Stimulated activated CD8-positive, alpha-beta memory T cell treated with anti-CD3 and anti-CD28 coated beads, Interleukin-15, amount 100 ng/mL, for 48 hours (primary cell): ENCODE results near the gene PAM.

Experiments
- DNase-seq, 2 donors: peaks; one replicate each; pipeline ENCODE4 v3.0.0-alpha.2; 2020; ENCODE audit warnings: low read depth in 2 of 2

The PAM gene

DNA sequence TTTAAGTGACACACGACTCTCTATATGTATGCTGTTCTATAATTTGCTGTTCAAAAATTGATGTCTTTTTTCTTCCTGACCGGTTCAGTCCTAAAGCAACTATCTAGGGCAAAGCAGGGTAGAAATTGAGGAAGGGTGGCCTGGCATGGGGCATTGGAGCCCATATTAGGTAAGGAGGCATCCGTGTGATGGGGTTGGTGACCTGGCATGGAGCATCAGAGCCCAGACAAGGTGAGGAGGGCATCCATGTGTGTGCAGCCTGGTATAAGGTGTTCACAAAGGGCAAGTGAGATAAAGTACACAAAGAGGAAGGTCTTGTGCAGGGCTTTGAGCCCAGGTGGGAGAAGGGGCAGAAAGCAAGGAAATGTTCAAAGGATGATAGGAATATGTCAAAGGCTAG lies 104.9 kb downstream of the PAM start:
- DNase-seq: no peak

DNA sequence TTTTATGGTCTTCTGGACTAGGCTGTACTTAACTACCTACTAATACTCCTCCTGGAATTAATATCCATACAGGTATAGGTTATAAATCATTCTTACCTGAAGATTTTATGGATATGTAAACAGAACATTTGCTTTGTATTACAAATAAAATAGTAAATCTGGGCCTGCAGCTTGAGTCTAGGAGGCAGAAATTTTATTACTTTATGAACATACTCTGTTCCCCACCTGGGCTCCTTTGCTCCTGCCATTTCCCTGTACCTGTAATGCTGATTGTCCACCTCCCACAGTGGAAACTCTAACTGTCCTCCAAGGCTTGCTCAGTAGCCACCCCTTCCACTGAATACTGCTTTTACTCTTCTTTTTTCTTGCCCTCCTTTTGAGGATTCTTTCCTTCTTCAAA lies 108.0 kb downstream of the PAM start:
- no peak for DNase-seq

DNA sequence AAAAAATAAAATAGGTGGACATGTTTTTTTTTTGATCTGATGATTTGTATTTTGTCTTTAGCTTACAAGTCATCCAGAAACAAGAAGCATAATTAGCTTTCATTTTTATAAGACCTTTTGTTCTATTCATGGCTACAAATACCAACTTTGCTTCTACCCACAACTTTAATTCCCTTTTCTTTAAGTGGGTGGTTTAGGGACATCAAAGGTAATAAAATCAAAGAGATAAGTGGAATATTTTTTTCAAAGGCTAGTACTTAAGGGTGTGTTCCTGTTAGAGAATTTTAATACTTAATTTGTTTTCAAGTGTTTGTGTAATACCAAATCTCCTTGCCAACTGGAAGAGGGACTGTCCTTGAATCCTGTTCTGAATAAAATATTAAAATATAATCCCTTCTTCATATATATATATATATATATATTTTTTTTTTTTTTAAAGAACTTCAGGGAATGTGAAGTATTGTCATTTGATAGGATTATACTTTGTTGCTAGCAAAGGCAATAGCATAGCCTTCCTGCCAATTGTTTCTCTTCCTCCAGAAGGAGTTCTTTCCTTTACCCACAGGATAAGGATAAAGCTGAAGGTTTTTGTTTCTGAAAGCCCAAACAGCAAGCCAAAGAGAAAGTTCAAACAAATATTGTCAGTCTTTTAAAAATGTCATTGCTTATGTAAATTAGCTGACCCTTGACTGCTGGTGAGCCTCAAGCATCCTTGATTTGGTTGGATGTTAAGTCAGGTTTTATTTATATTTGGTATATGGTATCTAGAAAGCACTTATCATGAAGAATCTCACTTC lies 108.9 kb downstream of the PAM start:
- no peak for DNase-seq

DNA sequence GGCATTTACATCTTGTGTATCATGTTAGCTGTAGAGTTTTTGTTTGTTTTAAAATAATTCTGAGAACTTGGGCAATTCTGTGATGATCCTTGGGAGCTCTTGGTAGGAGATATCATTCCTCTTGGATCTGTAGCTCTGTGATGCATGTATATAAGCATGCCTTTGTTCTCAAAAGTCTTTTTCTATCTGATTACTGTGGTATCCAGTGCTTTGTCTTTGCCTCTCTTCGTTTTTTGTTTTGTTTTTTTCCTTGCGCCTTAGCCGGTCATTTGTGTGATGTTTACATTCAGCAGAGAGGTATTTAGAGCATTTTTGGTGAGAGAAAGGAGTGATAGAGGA lies 110.0 kb downstream of the PAM start:
- DNase-seq: no peak

DNA sequence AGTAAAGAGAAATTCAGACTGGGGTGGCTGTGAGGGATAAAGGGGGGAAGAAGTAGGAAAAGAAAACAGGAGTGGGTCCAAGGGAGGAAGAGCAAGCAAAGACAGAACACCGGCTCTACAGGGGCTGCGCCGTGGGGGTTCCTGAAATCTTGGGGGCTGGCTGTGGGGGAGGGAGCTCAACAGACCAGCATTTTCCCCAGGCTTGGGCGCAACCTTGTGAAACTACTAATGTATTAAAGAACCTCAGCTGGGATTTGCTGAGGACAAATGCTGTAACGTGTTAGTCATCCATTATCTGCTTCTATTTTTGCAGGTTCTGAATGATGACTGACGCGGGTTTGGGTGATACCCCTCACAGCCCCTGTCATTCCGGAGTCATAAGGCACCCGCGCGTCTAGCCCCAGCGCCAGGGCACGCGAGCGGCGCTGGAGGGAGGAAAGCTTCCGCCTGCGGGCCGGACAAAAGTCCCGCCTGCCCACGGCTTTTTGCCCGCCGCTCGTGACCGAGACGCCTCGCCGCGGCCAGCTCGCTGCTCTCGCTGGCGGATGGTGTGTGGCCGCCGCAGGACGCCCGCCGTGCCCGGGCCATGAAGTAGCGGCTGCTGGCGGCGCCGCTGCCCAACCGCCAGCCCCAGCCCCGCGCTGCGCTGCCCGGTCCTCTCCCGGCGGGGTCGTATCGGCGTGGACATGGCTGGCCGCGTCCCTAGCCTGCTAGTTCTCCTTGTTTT lies 110.6 kb downstream of the PAM start:
- peak; percentile 47 to 54 for DNase-seq

DNA sequence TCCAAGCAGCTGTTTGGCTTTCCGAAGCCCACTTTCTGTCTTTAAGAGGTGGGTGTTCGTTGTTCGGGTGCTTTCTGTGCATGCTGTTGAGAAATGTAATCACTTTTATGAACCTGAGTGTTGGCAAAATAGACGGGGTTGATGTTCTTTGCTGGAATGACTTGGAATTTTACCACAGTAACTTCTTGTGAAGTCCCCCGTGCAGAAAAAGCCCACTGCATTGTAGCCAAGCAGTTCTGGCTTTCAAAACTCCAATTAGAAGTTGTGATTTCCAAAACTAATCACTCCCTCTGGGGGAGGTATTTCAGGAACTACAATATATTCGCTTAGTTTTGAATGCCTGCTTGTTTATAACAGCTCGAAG lies 111.1 kb downstream of the PAM start:
- no peak for DNase-seq

DNA sequence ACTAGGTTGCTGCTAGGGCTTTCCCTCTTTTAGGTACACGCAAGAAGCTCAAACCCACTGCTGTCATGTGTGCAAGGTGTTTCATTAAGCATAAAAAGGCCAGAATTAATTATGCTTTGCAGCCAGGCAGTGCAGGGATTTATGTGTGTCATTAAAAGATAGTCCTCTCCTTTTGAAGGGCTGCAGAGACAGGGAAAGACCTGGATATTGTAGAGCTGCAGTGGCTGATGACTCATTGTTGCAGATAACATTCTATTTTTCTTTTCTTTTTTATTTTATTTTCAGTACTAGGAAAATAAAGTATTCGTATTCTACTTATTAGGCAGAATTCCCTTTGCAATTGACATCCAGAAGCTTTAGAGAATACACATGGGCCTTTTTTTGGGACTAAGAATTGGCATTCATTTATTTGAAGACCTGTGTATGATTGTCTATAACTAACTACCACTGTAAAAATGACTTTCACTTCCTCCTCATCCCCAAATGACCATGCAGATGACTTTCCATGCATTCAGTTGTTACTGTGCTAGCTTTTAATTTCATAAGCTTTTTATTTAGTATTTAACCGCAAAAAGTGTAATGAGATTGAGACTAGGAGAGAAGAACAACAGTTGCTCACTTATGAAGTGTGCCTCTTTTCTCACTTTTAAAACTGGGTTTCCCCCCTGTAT lies 113.0 kb downstream of the PAM start:
- no peak for DNase-seq

DNA sequence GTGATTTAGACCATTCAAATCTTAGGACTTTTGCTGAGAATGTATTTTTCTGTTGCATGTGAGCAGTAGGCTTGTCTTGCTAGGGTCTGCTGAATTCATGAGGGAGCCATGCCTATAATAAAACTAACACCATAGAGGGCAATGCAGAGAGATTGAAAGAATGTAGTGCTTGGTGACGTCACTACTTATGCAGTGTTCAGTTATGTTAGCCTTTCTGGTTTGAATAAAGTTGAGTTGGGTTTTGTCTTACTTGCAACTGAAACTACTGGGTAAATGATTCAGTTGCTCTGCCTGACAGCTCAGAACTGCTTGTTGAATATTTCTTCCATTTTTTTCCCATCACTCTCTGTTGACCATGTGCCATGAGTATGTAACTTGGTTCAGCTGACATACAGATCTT lies 114.1 kb downstream of the PAM start:
- DNase-seq: no peak

DNA sequence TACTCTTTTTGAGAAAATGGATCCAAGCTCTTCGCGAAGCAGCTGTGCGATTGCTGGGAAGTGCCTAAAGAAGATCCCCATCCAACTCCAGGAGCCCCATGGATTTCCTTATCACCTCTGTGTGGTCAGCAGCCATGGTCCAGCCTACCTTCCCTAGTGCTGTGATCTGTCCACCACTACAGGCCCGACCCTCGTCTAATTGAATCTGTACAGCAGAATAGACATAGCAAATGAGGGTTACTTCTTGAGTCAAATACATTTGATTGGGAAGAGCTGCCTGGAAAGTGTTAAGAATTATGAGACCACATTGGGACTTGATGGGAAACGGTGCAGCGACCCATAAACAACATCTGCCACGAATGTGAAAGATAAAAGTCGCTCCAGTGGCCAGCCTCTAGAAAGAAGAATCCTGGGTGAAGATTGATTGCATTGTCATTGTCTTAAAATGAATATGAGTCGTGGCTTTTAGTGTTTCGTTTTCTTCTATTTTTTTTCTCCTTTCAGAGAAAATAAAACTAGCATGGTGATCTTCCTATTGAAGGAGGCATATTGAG lies 118.4 kb downstream of the PAM start:
- no peak for DNase-seq

DNA sequence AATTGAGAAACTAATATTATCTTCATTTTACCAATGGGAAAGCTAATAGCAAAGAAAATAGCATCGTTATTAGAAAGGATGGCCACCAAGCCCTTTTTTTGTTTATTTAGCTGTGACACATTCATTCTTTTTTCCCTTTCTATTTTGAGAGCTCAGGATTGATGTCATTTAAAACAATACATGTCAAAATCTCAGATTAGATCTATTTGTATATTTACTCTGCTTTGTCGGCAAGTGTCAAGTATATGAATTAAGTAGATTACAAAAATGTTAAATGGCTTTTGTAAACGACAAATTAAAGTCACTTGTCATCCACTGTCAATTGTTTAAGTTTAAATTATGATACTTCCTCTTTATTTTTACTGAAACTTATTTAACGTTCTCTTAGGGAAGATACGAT lies 118.9 kb downstream of the PAM start:
- DNase-seq: no peak

DNA sequence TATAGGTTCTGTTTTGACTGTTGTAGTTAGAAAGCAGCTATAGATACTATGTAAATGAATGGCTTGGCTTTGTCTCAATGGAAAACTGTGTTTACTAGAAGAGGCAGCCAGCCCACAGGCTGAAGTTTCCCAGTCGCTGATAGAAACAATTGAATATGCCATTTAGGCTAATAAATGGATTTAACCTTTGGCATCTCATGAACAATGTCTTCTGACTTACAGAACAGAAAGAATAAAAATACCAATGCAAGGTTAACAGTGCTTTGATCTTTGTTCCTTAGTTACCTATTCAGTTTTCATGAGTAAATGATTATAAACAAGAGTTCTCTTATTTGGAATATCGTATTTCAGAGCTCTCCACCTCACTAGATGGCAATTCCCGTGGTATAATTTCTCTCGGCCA lies 120.6 kb downstream of the PAM start:
- DNase-seq: no peak

DNA sequence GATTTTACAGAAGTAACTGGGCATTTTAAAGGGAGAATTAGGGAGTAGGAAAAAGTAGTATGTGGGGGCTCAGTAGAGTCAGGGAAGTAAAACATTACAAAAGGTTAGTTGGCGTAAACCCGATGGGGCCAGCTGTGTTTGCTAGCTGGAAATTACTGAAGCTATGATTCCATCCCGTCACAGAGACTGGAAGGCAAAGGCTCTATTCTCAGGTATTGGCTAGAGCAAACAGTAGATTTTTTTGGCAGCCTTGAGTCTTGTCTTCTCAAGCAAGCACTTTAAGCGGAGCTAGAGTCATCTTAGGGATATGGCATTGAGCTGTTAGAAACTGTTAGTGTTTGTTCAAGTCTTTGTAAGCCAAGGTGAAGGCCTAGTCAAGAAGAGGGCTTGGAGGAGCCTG lies 121.5 kb downstream of the PAM start:
- DNase-seq: no peak

DNA sequence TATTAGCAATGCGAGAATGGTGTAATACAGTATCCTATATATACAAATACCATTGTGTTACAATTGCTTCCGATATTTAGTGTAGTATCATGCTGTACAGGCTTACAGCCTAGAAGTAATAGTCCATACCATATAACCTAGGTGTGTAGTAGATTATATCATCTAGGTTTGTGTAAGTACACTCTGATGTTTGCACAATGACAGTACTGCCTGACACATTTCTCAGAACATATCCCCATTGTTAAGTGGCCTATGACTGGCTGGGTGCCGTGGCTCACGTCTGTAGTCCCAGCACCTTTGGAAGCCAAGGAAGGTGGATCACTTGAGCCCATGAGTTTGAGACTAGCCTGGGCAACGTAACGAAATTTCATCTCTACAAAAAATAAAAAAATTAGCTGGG lies 124.6 kb downstream of the PAM start:
- DNase-seq: no peak

DNA sequence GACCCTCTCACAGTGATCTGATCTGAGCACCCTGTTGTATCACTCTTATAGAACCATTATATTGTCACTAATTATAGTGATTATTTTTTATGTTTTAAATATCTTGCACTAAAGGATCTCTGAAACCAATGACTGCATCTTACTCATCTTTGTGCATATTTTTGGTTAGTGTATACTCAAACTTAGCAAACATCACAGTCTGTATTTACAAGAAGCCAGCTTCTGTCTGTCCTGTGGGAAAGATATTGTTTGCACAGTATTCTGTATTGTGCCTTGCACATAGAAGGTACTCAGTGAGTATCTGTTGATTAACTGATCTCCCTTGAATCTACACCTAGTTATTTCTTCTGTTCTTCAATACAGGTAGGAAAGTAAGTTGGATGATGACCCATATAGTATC lies 131.5 kb downstream of the PAM start:
- no peak for DNase-seq

DNA sequence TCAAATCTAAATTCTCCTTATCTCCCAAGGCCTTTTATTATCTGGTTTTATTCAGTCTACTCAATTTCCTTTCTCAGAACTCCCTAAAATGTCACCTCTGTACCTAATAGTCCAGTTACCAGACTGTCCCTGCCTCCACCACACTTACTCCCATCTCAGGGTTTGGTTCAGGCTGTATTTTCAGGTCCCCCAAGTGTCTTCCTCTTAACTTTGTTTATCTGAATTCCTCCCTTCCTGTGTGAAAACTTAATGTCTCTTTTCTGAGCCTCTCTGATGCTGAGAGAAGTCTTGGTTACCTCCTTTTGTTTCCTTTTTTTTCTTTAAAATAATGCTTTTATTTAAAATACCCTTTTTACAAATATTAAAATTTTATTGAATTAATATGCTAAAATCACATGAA lies 133.4 kb downstream of the PAM start:
- no peak for DNase-seq

DNA sequence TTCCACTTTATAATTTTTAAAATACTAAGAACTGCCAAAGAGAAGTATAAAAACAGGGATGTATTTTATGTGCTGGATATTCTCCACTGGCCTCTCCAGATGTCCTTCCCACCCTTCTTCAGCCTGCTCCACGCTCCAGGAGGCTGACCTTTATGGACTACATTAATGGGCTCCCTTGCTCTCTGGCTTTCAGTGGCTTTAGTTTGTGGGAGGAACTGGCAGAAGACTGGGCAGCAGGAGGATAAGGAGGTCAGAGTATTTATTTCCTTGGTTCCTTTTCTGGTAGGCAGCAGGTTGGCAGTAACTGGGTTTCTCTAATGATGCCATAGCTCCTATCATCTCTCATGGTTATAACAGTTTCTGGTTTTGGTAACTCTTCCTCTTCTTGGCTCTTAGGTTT lies 133.9 kb downstream of the PAM start:
- DNase-seq: no peak

DNA sequence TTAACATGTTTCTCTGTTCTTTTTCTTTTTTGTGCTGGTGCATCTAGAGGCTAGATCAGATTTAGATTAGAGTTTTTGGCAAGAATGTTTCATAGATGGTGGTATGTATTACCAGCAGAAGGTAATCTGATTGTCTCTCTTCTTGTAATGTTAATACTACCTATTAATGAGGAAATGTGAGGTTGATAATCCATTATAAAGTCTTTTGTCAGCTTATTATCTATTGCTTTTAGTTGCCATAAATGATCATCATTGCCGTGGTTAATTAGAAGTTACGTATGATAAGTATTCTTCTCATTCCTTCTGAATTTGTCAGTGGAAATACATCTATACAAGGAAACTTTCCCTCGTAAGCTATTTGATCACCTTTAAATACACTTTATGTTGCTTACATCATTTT lies 135.0 kb downstream of the PAM start:
- DNase-seq: no peak

DNA sequence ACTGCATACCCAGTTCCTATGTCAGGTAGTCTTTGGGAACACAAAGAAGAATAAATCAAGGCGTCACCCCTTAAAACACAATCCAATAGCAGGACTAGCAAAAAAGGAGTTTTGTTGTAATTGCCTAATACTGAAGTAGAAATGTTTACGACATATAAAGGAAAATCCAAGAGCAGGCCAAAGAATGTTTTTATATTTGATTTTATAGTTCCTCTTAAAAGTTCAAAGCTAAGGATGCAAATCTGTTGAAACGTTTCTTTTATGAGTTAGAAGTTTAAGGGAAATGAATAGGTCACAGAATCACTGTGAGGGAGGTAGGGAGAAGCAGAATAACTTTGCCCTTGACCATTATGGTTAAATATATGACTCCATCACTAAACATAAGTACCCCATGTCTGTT lies 136.1 kb downstream of the PAM start:
- no peak for DNase-seq

DNA sequence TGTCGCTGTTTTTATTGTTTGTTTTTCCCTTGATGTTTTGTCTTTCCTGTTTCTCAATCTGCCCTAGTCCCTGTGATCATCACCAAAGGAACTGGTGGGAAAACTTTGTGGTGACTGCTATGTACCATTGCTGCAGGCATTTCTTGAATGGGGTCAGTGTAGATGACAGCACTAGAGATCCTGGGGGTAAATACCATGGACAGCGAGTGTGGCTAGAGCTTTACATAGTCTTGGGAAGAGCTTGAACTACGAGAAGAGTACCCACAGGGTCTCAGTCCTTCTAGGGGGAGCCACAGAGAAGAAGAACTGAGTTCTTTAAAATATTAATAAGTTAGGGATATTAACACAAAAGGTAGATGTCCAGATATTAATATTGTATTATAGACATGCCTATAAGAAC lies 138.8 kb downstream of the PAM start:
- no peak for DNase-seq

DNA sequence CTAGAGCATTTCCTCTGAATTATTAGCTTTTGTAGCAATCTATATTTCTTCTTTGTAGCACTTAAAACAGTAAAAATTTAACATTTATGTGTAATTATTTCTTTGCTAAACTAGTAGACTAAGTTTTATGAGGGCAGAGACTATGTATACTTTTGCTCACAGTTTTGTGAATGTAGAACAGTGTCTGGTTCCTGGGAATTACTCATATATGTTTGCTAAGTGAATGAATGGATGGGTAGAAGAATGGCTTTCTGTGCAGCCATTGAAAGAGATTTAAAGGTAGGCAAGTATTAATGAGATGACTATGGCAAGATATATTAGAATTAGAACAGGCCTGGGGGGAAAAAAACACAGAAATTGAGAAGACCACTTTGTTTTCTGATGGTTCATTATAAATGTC lies 140.1 kb downstream of the PAM start:
- DNase-seq: no peak

DNA sequence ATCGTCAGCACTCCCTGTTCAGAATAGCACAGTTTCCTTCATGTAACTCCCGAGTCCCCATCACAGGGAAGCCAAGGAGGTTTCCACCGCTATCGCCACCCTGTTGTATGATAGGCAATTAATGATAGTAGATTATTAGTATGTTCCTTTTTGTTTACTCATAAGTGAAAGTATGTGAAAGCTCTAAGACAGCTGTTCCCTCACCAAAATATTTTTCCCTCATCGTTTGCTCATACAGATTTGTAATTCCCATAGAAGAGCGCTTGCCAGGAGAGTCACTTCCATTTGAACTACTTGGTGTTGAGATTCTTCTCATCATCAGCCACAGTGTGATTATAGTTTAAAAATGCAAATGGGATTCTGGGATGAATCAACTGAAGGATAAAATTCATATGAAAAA lies 140.9 kb downstream of the PAM start:
- no peak for DNase-seq

DNA sequence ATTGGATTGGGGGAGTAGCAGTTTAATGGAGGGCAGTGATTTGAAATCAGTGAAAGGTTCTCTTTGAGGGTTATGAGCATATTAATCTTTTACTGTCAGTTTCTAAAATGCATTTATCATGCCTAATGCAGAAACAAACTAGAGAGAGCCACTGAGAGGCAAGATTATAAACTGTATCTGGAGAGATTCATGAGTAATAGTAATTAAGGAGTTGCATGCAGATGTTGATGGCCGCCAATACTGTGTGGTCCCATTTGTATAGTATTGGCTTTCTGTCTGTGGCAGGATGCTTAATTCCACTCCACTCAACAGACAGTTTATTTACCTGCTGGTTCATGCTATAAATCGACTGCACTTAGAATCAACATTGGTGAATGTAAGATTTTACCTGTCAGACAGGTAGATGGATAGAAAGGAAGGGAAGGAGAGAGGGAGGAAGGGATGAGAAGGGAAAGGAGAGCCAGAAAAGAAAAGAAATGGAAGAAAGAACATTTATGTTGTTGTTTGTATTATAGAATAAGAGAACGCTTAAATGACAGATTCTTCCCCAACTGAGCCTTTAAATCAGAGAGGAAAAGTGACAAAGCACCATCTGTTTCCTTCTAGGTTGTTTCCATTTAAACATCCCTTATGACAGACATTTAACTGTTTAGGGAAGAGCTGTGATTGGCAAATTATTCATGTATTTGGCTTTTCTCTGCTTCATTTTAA lies 146.5 kb downstream of the PAM start:
- no peak for DNase-seq

DNA sequence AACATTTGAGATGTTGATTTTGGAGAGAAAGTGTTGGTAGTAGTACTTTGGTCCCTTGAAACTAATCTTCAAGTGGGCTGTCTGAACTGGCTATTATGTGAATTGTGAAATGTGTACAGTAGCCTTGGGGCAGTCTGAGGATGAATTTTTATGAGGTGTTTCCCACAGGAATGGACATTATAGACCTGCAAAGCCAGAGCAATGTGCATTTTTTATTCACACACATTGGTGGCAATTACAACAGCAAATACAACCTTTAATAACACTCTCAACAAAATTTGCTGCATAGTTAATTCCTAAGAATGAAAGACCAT lies 147.0 kb downstream of the PAM start:
- no peak for DNase-seq
